ENCODE measurements around the gene CAPN9.

DNA sequence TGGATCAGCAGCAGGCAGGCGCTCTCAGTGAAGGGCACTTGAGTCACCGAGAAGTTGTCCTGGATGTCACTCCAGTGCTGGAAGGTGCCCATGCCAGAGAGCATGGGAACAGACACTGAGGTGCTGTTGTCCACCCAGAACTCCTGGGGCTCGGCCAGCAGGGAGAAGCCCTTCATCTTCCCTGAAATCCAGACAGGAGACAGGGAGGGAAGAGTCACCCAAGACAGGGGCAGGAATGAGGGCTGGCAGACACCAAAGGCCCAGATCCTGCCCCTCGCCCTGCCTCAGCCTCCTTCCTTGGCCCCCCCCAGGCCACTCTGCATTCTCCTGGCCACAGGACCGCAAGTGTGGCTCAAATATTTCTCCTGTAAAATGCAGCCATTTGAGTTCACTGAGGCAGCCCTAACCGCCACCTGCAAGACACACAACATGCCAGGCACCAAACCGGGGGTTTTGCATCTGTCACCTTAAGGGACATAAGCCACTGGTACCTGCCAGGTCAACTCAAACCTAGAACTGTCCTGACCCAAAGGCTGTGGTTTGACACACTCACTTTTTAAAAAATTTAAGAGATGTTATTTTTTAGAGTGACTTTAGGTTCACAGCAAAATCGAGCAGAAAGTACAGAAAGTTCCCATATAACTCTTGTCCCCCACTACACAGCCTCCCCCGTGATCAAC, 41.0 kb upstream of the CAPN9 start:
- TF ChIP-seq, protein P1, sequence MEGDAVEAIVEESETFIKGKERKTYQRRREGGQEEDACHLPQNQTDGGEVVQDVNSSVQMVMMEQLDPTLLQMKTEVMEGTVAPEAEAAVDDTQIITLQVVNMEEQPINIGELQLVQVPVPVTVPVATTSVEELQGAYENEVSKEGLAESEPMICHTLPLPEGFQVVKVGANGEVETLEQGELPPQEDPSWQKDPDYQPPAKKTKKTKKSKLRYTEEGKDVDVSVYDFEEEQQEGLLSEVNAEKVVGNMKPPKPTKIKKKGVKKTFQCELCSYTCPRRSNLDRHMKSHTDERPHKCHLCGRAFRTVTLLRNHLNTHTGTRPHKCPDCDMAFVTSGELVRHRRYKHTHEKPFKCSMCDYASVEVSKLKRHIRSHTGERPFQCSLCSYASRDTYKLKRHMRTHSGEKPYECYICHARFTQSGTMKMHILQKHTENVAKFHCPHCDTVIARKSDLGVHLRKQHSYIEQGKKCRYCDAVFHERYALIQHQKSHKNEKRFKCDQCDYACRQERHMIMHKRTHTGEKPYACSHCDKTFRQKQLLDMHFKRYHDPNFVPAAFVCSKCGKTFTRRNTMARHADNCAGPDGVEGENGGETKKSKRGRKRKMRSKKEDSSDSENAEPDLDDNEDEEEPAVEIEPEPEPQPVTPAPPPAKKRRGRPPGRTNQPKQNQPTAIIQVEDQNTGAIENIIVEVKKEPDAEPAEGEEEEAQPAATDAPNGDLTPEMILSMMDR (IDR thresholded peaks at IDR 0.05), result no peak
- TF ChIP-seq POLR2A (IDR thresholded peaks at IDR 0.05), result no peak
